ENCODE data around the gene NDC1.
"Not testable (repeated sequence)": the region's sequence is repeated elsewhere in the genome, so short reads cannot be mapped to it uniquely, and the experiment has no call there.

Gene NDC1

DNA sequence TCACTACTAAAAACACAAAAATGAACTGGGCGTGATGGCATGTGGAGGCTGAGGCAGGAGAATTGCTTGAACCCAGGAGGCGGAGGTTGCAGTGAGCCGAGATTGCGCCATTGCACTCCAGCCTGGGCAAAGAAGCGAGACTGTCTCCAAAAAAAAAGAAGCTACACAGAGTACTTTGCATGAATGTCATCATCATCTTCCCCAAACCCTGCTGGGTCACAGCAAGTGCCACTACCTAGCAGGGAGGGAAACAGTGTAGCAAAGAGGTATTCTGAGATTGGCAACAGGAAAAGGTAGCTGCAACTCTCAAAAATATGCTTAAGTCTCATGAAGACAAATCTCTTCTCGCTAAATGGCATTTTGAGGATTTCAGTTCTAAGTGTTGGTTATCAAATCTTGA lies 12.8 kb downstream of the NDC1 start:
- no peak for DNase-seq

DNA sequence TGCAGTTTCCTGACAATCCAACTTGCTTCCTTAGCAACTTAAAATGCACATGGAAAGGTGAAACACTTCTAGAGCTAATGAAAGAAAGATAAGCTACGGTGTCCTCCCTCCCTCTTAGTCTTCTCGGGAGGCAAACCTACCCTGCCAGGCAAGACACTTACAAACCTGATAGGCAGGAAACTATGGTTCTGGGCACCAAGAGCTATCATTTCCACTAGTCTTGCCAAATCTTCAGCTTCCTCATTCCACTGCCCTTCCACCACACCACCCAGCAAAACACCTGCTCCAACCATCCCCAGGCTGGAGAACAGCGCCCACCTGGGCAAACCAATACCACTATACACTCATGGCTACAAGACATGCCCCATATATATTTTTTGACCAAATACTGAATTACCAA lies 15.2 kb downstream of the NDC1 start:
- DNase-seq, result no peak

DNA sequence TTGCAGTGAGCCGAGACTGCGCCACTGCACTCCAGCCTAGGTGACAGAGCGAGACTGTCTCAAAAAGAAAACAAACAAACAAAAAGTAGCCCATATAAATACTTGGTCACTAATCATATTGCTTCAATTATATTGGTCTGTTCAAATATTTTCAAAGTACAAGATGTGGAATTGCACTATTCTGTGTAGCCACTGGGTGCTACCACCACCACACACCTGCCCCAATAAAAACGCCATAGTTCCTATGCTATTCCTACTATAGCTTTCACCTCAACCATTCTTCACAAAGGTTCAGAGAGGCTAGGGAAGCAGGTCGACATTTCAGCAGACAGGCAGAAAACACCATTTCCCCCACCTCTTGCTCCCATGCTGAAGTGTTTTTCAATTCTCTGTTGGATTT lies 16.7 kb downstream of the NDC1 start:
- DNase-seq, result no peak

DNA sequence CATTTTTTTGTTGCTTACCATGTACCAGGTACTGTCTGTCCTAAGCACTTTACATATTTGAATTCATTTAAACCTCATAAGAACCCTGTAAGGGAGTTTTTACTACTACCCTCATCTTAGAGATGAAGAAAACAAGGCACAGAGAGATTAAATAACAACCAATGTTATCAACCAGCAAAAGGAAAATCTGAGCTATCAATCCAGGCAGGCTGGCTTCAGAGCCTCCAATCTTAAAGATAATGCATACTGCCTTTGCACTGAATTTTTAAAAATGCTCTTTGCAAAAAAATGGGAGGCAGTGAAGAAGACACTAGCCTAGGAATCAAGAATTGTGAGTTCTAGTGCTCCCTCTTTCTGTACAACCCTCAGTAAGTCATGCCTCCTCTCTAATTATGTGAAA lies 18.7 kb downstream of the NDC1 start:
- no peak for DNase-seq

DNA sequence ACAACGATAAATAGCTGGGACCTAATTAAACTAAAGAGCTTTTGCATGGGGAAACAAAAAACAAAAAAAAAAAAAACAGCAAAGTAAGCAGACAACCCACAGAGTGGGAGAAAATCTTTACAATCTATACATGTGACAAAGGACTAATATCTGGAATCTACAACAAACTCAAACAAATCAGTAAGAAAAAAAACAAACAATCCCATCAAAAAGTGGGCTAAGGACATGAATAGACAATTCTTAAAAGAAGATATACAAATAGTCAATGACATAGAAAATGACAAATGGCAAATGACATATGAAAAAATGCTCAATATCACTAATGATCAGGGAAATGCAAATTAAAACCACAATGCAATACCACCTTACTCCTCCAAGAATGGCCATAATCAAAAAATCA lies 21.5 kb downstream of the NDC1 start:
- not testable (repeated sequence) for DNase-seq

DNA sequence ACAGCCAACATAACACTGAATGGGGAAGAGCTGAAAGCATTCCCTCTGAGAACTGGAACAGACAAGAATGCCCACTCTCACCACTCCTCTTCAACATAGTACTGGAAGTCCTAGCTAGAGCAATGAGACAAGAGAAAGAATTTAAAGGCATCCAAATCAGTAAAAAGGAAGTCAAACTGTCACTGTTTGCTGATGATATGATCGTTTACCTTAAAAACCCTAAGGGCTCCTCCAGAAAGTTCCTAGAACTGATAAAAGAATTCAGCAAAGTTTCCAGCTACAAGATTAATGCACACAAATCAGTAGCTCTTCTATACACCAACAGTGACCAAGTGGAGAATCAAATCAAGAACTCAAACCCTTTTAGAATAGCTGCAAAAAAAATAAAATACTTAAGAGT lies 22.6 kb downstream of the NDC1 start:
- DNase-seq, result not testable (repeated sequence)

DNA sequence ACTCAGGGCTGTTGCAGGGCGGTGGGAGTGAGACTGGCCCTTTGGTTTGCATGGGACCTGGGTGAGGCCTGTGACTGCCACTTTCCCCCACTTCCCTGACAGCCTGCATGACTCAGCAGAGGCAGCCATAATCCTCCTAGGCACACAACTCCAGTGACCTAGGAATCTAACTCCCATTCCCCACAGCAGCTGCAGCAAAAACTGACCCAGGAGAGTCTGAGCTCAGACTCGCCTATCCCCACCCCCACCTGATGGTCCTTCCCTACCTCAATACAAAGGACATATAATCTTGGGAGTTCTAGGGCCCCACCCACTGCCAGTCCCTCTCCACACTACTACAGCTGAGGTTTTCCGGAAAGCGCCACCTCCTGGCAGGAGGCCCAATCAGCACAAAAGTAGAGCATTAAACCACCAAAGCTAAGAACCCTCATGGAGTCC lies 26.7 kb downstream of the NDC1 start:
- peak; percentile 5 for DNase-seq

DNA sequence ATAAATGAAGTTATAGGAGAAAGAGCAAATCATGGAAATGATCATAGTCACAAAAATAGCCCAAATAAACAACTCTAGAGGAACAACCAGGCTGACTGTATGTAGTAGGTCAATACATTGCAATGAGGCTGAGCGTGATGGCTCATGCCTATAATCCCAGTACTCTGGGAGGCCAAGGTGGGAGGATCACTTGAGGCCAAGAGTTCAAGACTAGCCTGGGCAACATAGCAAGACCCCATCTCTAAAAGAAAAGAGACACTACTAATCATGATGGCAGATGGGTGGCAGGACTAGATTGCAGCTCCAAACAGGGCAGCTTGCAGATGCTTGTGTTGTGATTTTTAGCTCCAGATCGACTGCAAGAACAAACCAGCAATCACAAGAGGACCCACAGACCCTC lies 27.6 kb downstream of the NDC1 start:
- no peak for DNase-seq

DNA sequence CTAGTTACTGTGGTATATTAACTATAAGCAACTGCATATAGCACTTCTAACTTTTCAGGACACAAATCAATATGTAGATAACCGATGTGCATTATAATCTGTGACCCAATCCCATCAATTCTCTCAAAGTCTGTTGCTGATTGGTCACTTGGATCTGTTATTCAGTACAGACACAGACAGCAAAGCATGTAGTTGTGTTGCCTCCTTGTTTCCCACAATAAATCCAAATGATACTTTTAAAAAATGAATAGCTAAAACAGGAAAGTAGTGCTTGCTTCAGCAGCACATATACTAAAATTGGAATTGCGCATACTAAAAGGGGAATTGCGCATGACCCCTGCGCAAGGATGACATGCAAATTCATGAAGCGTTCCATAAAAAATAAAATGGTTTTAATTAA lies 28.1 kb downstream of the NDC1 start:
- no peak for DNase-seq

DNA sequence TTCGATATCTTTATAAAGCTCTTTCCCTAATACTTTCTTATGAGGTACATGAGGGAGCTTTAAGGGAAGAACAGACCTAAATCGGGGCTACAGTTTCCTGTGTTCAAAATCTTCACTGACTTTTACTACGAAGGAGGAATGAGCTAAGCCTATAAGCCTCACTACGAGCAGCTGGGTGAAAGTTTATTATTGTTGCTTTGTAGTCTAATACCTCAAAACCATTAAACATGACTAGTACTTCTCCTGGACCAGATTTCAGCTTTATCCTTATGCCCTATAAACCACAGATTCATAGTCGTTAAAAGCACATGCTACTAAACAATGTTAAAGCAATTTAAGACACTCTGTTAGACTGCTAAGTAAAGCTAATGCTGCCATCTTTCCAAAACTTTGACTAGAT lies 30.2 kb downstream of the NDC1 start:
- DNase-seq, result no peak

DNA sequence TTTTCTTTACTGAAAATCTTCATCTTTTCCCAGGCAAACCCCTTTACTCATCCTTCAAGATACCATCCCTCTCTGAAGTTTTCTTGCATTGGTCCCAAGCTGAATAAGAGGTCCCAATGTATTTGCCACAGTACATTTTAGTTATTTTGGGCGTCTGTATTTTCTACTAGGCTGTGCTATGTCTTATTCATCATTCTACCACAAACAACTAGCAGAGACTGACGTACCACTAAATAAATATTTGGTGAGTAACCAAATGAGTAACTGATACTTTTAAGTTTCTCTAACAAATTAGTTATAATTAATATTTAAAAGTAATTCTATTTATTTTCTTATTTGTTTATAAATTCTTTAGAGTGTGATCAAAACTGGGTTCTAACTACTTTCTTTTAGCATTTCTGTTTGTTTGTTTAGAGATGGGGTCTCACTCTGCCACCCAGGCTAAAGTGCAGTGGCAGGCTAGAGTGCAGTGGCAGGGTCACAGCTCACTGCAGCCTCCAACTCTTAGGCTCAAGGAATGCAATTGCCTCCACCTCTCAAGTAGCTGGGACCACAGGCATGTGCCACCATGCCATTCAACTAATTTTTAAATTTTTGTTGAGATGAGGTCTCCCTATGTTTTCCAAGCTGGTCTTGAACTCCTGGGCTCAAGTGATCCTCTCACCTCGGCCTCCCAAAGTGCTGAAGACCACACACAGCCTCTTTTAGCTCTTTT lies 33.1 kb downstream of the NDC1 start:
- no peak for DNase-seq

DNA sequence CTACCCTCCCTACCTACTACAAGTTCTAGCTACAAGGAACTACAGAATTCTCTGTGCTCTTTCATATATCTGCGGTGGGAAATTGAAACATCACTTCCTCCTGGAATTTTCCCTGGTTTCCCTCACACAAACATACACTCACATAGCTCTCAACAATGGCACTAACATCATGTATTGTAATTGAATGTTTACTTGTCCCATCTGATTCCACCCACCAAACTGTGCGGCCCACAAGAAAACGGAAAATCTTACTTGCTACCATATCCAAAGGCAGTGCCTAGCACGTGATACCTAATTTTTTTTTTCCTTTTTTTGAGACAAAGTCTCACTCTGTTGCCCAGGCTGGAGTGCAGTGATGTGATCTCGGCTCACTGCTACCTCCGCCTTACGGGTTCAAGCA lies 33.9 kb downstream of the NDC1 start:
- DNase-seq, result no peak

DNA sequence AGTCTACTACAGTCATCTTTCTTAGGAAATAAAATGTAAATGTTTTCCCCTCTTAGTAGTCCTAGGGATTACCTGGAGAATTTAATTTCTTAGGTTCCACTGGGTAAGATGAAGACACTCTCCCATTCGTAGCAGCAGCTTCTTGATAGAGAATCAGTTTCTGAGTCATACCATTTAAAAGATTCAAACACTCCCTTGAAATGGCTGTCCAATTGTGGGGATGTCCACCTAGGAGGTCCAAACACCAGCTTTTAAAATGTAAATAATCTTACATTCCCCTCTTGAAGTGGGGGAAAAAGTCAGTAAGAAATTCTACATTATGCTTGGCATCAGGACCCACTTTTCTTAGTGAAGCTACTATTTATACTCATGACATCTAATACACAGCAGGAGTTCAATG lies 37.5 kb downstream of the NDC1 start:
- no peak for DNase-seq

DNA sequence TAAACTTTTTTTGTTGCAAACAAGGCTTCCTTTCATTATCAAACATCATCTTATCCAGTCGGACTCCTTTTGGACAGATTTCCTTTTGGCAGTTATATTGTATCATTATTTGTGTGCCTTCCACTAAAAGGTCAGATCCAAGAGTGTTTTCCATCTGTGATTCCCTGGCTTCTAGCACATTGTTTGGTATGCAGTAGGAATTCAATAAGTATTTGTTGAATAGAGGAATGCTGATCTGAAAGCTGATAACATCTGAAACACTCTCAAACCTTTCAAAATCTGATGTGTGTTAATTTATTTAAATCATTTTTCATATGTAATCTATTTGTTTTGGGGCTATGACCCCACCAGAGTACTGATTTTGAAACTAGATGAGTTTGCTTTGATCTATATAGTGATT lies 39.0 kb downstream of the NDC1 start:
- DNase-seq, result no peak

DNA sequence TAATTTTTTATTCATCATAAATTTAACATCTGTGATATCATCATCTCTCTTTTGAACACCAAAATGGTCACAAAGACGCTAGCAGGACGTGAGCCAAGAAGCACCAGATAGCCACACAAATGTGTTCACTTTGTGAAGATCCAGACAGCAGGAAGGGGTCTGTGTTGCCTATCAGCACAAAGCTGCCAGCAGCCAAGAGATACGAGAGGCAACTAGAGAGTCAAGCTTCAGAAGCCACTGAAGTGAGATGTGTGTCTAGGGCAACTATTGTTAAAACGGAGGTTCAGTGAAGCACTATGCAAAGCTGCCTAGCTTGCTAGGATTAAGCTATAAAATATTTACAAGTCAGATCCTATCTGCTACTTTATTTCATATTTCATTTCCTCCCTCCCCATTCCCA lies 45.3 kb downstream of the NDC1 start:
- DNase-seq, result no peak

DNA sequence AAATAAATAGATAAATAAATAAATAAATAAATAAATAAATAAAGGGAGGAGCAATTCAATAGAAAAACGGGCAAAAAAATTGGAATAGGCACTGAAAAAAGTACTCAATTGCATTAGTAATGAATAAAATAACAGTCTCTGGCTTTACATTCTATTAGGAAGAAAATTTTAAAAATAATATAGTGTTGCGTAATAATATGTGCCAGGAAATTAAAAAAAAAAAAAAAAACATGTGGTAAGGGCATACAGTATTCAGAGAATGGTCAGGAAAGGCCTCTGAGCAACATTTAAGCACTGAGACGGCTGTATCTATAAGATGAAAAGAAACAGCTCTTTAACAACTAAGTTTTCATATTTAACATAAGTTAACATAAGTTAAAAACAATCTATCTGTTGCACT lies 50.4 kb downstream of the NDC1 start:
- no peak for DNase-seq

DNA sequence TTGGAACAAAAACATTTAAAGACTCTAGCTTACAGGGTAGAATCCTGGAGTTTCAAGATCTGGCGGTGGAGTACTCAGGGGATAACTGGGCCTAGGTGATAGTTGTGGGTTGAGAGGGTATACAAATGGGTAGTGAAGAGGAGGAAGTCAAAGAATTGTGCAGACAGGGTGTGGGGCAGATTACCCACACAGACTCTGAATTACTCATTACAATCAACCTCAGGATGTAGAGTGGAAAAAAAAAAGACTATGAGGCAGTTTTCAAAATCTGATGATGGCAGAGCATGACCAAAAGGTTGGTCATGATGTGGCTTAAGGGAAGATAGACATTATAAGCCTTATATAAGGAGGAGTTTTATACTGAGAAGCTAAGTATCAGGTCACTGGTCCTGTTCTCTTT lies 55.0 kb downstream of the NDC1 start:
- no peak for DNase-seq

DNA sequence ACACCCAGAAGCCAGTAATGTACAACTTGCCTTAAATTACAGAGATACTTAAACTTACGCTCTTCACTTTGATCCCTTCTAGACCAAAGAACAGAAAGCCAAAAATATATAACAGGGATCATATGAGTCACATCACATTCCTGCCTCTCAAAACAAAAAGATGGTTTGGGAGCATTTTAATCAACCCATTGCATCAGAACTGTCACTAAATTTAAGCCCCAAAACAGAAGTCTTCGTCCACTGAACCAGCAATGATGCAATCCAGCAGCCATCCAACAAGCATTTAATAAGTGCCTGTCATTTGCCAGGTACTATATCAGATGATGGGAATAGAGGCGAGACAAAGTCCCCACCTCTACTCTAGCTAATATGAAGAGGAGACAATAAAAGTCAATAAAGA lies 56.4 kb downstream of the NDC1 start:
- DNase-seq, result no peak

DNA sequence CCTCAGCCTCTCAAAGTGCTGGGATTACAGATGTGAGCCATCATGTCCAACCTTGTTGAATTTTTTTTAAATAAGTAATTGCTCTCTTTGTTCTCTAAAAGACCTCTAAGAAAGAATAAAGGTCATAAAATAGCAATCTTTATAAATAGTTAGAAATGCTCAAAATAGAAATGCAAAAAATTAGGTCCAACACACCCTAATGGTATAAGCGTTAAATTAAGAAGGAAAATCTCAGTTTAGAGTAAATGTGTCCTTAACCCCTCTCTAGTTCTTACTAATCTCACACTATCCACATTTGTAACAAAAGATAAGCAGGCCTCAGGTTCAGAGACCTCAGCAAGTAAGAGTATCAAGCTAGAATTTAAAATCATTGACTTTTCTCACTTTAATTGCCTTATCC lies 60.8 kb downstream of the NDC1 start:
- DNase-seq, result no peak

DNA sequence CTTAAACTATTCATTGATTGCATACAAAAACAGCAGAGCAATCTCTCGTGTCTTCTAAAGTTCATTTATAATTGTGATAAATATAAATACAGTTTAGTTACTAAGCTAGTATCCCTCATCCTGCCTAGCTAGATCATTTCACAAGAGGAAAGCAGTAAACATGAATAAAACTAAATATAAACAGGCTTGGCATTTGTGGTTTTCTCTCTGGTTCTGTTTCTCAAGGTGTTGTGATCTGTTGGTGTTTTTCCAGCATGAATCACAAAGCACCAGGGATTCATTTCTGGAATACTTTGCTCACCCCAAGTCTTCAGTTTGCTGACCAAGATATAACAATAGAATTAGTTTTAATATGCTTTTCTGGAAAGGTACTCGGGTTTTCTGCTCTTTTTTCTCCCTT lies 66.4 kb downstream of the NDC1 start:
- DNase-seq, result no peak

DNA sequence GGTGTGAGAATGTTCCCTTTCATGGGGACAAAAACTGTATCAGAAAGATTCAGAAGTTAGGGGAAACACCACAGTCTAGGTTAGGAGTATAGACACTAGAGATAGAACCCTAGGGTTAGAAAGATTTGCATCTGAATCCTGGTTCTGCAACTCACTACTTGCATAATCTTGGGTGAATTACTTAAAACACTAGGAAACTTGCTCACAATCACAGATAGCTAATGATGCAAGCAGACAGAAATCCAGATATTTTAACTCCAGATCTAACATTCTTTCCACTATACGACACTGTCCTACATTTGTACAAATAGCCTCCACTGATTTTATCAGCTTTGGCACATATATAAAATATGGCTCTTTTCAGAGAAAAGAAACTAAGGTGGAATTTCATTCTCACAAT lies 68.3 kb downstream of the NDC1 start:
- no peak for DNase-seq

DNA sequence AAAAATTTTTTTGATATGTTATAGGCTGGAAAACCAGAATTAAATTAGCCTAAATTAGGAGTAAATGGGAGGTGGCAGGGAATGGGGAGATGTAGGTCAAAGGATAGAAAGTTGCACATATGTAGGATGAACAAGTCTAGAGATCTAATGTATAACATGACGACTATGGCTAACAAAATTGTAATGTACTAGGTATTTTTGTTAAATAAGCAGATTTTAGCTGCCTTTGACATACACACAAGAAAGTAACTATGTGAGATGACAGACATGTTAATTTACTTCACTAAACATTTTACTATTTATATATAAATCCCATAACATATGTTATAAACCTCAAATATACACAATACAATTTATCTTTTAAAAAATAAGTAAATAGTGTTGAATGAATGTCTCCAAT lies 68.9 kb downstream of the NDC1 start:
- DNase-seq, result no peak

DNA sequence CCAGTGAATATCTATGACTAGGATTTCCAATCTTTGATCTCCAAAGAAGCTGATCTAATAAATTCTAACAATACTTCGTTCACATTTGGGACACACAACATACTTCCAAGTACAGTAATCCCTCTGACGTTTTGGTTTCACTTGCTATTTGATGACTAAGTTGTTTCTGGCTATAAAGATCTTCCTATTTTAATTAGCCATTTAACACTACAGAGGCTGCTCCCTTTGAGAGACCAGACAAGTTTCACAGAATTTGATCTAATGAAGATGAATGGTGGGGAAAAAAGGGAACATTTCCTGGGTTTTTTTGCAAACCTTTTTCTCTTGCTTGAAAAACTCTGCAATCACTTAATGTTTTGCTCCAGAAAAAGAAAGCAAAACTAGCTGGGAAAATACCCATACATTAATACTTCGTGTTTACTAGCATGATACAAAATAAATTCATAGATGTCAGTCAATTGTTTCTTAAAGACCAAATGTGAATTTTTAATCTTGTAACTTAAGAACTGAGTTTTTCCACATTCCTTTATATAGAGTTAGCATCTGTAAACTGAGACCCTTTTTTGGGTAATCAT lies 71.2 kb downstream of the NDC1 start:
- DNase-seq, result peak; percentile 23

DNA sequence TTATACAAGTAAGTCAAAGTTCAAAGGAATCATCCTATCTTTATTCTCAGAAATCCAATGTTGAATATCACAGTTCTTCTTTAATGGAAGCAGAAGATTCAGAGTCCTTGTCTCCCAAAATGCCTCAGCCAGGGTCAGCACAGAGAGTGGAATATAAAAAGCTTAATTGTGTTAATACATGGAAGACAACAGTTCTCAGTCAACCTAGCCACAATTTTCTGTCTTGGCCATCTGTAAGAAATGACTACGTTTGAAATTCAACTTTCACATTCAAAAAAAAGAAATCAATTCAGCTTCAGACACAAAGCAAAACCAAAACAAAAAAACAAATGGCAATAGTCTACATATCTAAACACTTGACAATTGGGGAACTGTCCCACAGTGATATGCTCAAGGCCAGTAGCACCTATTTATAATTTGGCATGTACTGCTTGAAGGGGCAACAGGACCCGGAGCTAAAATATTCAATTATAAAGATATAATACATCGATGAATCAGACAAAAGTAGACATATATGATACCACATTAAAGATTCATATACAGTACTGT lies 71.8 kb downstream of the NDC1 start:
- DNase-seq, result no peak

DNA sequence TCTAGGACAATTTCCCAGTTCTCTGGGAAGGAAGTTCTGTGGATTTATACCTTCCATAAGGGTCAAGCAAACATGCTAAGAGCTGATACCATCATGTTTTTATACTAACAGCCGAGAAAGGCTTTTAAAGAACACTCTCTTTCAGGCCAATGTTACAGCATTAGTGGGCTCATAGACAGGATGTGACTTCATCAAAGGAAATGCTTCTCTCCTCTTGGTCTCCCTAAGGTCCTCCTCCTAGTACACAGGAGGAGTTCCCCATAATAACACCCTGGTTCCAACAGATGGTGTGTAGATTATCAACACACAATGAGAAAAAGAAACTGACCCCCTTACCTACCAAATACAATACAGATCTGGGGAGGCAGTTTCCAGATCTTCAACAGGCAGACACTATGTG lies 72.4 kb downstream of the NDC1 start:
- peak; percentile 46 for DNase-seq

Data from CD4-positive, alpha-beta T cell treated with Interleukin-4 for 4 hours (primary cell).